HepG2 (cell line): ENCODE measurements around the gene SAP25. TPM values are rescaled to one million over a fixed set of nuclear protein-coding genes. Genes with fewer than 3 reads are reported as not detected.
A peak's percentile ranks its signal among the peaks of the same experiment; 100 is the strongest.

Source experiments
- ATRX ChIP-seq: sonication (generic); formaldehyde crosslinking; IDR thresholded peaks from 2 replicates; pipeline ENCODE4 v1.4.0; 2020; ENCODE audit warnings: missing genetic modification reagents, borderline replicate concordance
- HDAC6 ChIP-seq: fragments of 200-600 bp; sonication (generic); IDR thresholded peaks from 2 replicates; pipeline ENCODE4 v1.7.0; 2017; ENCODE audit warnings: mild to moderate bottlenecking, antibody characterized with exemption, low read length, low read depth
- KMT2B ChIP-seq: IDR thresholded peaks from 2 replicates; pipeline ENCODE4 v1.6.1; 2016; ENCODE audit warnings: missing genetic modification reagents, missing compliant biosample characterization
- MAZ ChIP-seq, 2 experiments: sonication (generic) in 1 of 2; formaldehyde crosslinking in 1 of 2; IDR thresholded peaks; 2 replicates each; pipeline versions ENCODE4 v1.5.0 to v1.6.1; 2012 to 2020; ENCODE audit warnings: low read depth in 2 of 2, mild to moderate bottlenecking in 2 of 2, borderline replicate concordance in 1 of 2, improper control_type of control experiment in 1 of 2, low read length in 1 of 2, missing genetic modification reagents in 1 of 2, moderate library complexity in 1 of 2
- PCBP1 ChIP-seq: fragments of 200-400 bp; formaldehyde crosslinking; IDR thresholded peaks from 2 replicates; pipeline ENCODE4 v1.6.1; 2017; ENCODE audit warnings: mild to moderate bottlenecking, low read depth, low read length, borderline replicate concordance
- REST ChIP-seq, 2 experiments: IDR thresholded peaks; 2 replicates each; pipeline ENCODE4 v1.6.1; 2011 to 2012; ENCODE audit warnings: low read length in 2 of 2, borderline replicate concordance in 1 of 2, low read depth in 1 of 2, mild to moderate bottlenecking in 1 of 2, moderate library complexity in 1 of 2
- ZBTB46 ChIP-seq: sonication (generic); formaldehyde crosslinking; IDR thresholded peaks from 2 replicates; pipeline ENCODE4 v1.4.0; 2020; ENCODE audit warnings: mild to moderate bottlenecking, missing genetic modification reagents, borderline replicate concordance
- ZFP91 ChIP-seq: sonication (generic); formaldehyde crosslinking; IDR thresholded peaks from 2 replicates; pipeline ENCODE4 v1.9.0; 2022; ENCODE audit warnings: missing genetic modification reagents, mild to moderate bottlenecking, borderline replicate concordance
- ZNF563 ChIP-seq: sonication (generic); formaldehyde crosslinking; IDR thresholded peaks from 2 replicates; pipeline ENCODE4 v1.8.0; 2022; ENCODE audit warnings: mild to moderate bottlenecking, moderate library complexity, missing genetic modification reagents
- ZNF646 ChIP-seq: sonication (generic); formaldehyde crosslinking; IDR thresholded peaks from 2 replicates; pipeline ENCODE4 v1.9.0; 2021; ENCODE audit warnings: mild to moderate bottlenecking, missing genetic modification reagents
- ZNF775 ChIP-seq: sonication (generic); formaldehyde crosslinking; IDR thresholded peaks from 2 replicates; pipeline ENCODE4 v1.4.0; 2020; ENCODE audit warnings: missing genetic modification reagents, mild to moderate bottlenecking, moderate library complexity, borderline replicate concordance
- polyA plus RNA-seq, 8 experiments: library from polyadenylated mRNA; depleted of rRNA in 3 of 8; stranded (reverse) in 7 of 8; unstranded in 1 of 8; fragments of >200 nt; fragmentation: Illumina TruSeq in 4 of 8; extraction: Trizol in 4 of 8; gene quantifications; 2 replicates each; pipeline versions ENCODE4 v1.2.1 to v1.2.3, GENCODE V29; 2011 to 2016; ENCODE audit warnings: low read depth in 4 of 8, missing spikeins in 1 of 8, mixed read lengths in 1 of 8; ENCODE audit not compliant: insufficient read depth in 1 of 8
- total RNA-seq, 5 experiments: library from RNA; depleted of rRNA; stranded (reverse); fragments of >200 nt; fragmentation: Illumina TruSeq; extraction: Trizol; gene quantifications; 2 replicates each; pipeline ENCODE4 v1.2.3, GENCODE V29; 2016; ENCODE audit warnings: low read depth in 1 of 5

SAP25 gene
- total and polyA plus RNA-seq, 2 of the 13 experiments (the other 11 are each of a cell fraction or from before 2014, with no cell fraction given): 0.15 to 0.20 TPM

GRCh38 chr7:100612730-100613390 lies 39.2 kb upstream of the SAP25 start (continued):
- TF ChIP-seq REST (IDR thresholded peaks at IDR 0.05; ENCODE audit: borderline replicate concordance in 1 of 2, low read depth in 1 of 2, low read length in 2 of 2) (no peak), HDAC6 (no peak), ZNF563 (CRISPR knock-in tag) (0 out of 2 replicates have a peak, but pooled peaks have one; percentile 10), PCBP1 (0 out of 2 replicates have a peak, but pooled peaks have one; percentile 6), KMT2B (CRISPR knock-in tag) (no peak), ZBTB46 (no peak), MAZ (IDR thresholded peaks at IDR 0.05; ENCODE audit: borderline replicate concordance, low read depth, low read length) (no peak), MAZ (CRISPR knock-in tag; IDR thresholded peaks at IDR 0.05; ENCODE audit: low read depth) (0 out of 2 replicates have a peak, but pooled peaks have one; percentile 26), ZNF646 (no peak), ZFP91 (CRISPR knock-in tag) (peak; percentile 28; the same call in 1 of the 2 replicates), ZNF775 (CRISPR knock-in tag) (no peak), ATRX (no peak)
